Mononuclear cell (primary cell): ENCODE measurements around the gene ACSS1. TPM values are rescaled to one million over a fixed set of nuclear protein-coding genes. Genes with fewer than 3 reads are reported as not detected.

Experiments
- H3K27me3 ChIP-seq: 2 replicates; pipeline ENCODE4 v1.6.0; 2011; ENCODE audit warnings: low read length, control low read depth; ENCODE audit not compliant: insufficient read depth
- H3K4me1 ChIP-seq: 2 replicates; pipeline ENCODE4 v1.5.1; 2011; ENCODE audit warnings: mild to moderate bottlenecking, low read length, control low read depth; ENCODE audit not compliant: insufficient read depth
- H3K4me3 ChIP-seq: 2 replicates; pipeline ENCODE4 v1.5.1; 2011; ENCODE audit warnings: mild to moderate bottlenecking, low read length, moderate library complexity
- H3K9me3 ChIP-seq: 2 replicates; pipeline ENCODE4 v1.5.1; 2011; ENCODE audit warnings: low read depth, mild to moderate bottlenecking, control low read depth, low read length
- total RNA-seq: library from RNA; depleted of rRNA; stranded (reverse); fragments of >200 nt; gene quantifications from one replicate; pipeline ENCODE4 v1.2.3, GENCODE V29; 2012

Gene ACSS1
- total RNA-seq, 1 donor, result 8.0 TPM

DNA sequence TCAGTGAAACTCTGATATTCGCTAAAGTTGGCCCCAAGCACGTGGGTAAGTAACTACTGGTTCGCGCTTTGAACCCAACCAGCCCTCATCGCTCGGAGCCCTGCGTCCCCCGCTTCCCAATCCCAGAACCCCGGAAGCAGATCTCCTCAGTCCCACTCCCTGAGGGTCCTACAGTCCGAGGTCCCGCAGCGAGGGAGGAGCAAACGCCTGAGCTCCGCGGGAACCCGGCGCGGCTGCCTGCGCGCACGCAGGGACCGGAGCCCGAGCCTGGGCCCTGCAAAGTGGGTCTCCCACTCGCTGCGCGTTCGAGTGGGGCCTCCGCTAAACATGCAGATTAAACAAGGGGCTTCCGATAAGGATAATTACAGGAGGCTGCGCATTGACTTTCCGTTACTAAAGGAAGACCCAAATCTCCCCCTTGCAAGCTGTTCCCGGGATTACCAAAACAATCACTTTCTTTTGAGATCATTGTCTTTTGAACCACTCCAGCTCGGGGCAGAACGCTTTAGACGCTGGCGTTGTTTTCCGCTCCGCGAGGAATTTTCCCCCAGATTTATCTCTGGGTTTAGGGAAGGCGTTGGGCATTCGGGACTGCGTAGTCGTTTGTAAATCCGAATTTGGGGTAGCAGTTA lies 25.3 kb upstream of the ACSS1 start:
- peaks cover 23% of the 10 kb centered on the region for H3K4me1 ChIP-seq
- no peak overlapping the region for H3K4me3 ChIP-seq
- no peaks in the 10 kb centered on the region for H3K9me3 ChIP-seq
- peaks cover 77% of the 10 kb centered on the region for H3K27me3 ChIP-seq

DNA sequence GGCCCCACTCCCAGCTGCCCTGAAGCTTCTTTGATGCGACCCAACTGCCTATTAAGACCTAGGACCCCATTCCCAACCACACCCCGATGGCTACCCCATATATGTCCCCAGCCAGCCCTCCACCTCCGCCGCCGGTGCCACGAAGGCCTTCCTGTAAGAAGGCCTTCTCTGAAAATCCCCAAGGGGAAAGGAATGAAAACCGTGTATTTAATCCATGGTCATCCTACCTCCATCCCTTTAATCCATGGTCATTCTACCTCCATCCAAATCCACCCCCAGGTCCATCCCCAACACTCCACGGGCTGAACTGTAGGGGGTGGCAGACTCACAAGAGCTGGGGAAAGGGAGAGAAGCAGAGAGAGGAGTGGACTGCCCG lies 24.5 kb upstream of the ACSS1 start:
- peaks cover 85% of the 10 kb centered on the region for H3K27me3 ChIP-seq
- peaks cover 28% of the 10 kb centered on the region for H3K4me1 ChIP-seq
- H3K9me3 ChIP-seq, result no peaks in the 10 kb centered on the region
- no peak overlapping the region for H3K4me3 ChIP-seq

DNA sequence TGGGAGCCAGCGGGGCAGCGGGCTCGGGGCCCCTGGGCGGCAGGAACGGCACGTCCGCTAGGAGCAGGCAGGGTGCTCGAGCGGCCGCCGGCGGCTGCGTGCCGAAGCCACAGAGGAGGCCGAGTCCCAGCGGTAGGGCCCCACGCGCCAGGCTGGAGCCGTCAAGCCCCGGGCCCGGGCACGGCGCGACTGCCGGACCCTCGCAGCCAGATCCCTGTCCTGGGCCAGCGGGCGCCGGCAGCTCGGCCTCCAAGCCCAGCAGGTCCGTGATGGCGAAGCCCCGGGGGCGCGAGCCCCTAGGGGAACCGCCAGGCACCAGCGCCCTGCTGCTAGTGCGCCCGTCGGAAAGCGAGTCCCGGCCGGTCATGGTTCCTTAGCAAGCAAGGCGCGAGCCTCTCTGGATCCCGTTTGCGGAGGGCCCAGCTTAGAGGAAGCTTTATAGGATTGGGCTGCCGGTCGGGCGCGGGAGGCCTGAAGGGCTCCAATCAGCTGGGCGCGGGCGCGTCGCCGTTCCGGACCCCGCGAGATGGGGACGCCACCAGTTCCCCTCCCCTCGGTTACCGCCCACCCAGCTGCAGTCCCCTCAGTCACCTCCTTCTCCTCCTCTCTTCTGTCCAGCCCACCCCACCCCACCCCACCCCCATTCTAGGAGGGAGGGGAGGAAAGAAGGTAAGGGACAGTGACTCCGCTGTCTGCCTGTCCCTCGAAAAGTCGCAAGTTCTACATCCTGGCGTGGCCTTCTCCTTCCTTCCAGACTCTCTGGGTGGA lies 24.0 kb upstream of the ACSS1 start, which contains the start of gene VSX1:
VSX1 (minus strand) TSS at position 412 of the 768 bp plus-strand sequence; CDS start at position 367, 45 bp downstream.
- H3K4me3 ChIP-seq, result no peak within 1 kb of the TSS
- H3K9me3 ChIP-seq, result no peaks in the 10 kb centered on the region
- H3K4me1 ChIP-seq, result peaks cover 34% of the 10 kb centered on the region
- peaks cover 90% of the 10 kb centered on the region for H3K27me3 ChIP-seq

DNA sequence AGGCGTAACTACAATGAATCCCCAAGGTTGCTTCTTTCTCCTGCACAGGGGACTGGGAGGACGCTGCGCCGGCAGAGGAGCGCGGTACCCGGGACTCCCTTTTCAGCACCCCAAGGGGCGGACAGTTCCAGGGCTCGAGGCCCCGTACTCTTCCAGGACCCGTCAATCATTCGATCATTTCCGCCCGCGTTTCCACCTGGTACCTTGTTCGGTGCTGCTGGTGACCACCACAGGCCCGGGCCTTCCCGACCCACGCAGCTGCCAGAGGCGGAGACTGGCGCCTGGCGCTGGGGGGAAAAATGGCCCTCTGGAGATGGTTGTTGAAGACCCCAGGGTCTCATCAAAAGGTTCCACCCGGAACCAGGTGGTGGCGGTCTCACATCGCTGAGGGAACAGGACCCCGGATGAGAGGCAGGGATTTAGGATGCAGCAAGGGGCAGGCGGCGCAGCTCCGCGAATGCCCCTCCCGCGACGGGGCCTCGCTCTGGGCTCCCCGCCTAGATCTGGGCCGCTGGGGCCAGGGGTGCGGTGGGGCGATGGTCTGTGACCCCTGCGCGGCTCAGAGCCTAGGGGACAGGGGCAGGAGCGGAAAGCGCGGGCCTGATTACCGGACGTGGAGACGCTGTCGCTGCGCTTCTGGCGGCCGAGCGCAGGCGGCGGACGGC lies 23.3 kb upstream of the ACSS1 start:
- peaks cover 38% of the 10 kb centered on the region for H3K4me1 ChIP-seq
- H3K9me3 ChIP-seq, result no peaks in the 10 kb centered on the region
- H3K27me3 ChIP-seq, result peaks cover 98% of the 10 kb centered on the region
- no peak overlapping the region for H3K4me3 ChIP-seq

DNA sequence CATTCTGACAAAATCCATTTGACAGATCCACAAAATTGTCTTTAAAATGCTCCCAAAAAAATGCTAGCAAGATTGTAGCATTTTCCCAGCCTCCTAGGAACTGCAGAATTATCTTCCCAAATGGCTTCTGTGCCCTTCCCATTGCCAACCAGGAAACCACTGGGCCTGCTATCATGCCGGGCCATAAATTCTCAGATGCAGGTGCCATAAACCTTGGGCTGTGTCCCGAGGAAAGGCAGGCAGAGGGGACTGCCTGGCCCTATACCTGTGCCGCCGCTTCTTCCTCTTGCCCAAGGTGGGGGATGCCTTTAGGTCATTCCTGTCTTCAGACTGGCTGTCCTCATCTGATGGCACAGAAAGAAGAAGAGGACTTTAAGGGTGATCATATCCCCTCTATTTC lies 21.2 kb upstream of the ACSS1 start:
- Histone ChIP-seq H3K27me3 (peaks cover 87% of the 10 kb centered on the region), H3K4me3 (no peak overlapping the region), H3K9me3 (no peaks in the 10 kb centered on the region), H3K4me1 (peaks cover 32% of the 10 kb centered on the region)

DNA sequence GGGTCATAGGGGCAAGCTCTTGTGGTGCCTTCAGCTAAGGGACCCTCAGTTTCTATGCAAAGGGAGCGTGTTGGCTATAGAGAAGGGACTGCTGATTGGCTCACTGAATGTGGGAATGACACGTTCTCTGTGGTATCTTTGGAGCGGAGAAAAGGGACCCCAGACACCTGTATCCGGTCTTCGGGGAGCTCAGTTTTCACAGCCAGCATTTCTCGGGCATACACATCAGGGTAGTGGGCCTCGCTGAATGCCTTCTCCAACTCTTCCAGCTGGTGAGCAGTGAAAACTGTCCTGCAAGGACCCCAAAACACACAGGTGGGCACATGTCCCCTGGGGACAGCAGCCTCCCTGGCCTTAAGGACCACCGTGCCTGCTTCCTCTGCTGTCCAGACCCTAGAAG lies 20.7 kb upstream of the ACSS1 start:
- Histone ChIP-seq H3K9me3 (no peaks in the 10 kb centered on the region), H3K4me3 (no peak overlapping the region), H3K27me3 (peaks cover 83% of the 10 kb centered on the region), H3K4me1 (peaks cover 26% of the 10 kb centered on the region)

DNA sequence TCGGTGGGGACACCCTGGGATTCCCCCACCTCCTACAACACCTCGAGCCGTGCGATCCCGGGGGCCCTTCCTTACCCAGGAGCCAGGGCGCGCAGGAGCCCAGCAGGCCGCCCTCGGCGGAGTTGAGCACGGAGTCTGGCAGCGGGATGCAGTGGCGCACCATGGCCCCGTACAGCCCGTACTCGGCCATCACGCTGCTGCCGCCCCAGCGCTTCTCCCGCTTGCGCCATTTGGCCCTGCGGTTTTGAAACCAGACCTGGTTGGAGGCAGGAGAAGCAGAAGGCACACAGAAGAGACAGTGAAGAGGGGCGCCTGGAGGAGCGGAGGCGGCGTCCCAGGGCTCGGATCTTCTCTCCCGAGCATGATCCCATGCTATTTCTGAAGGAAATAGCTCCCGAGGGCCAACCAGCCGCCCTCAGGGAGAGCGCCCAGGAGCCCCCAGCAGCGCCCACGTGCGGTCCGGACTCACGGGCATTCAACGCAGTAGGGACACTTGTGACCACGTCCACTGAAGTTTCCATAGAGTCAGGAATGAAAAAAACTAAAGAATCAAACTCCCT lies 19.8 kb upstream of the ACSS1 start:
- Histone ChIP-seq H3K27me3 (peaks cover 81% of the 10 kb centered on the region), H3K4me1 (peaks cover 20% of the 10 kb centered on the region), H3K4me3 (no peak overlapping the region), H3K9me3 (no peaks in the 10 kb centered on the region)

DNA sequence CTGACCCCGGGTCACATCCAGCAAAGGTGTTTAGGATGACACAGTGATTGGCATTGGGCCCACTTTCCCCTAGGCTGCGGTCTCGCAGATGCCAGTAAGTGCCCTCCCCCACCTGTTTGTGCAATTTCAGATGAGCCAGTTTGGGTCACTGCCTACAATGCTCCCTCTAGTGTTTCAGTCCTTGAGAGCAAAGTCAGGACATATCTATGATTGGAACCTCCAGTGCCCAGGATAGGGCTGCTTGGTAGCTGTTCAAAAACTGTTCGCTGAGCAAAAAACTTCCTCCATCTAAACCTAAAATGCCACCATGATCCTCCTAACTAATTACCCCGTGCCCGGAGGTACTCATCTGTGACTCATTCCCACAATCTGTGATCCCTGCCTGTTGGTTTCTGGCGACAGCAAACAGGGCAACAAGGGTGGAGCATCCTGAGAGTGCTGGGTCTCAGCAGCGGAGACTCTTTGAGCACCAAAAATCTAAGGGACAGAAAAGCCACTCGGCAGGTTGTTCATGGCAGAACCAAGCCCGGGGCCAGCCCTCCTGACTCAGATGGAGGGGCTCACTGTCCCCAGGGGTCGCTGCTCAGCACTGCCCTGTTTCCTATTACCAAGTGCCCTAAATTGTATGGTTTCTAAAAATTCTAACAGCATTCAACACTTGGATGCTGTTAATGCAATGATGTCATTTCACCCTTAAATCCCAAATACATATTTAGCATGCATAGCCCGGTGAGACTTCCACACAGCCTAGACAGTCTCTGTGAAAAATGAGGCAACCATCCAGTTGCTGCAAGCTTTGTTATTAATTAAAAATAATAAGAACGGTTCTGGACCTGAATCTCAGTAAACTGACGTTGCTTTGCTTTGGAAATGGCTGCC lies 19.0 kb upstream of the ACSS1 start:
- no peak overlapping the region for H3K4me3 ChIP-seq
- H3K4me1 ChIP-seq, result peaks cover 20% of the 10 kb centered on the region
- H3K9me3 ChIP-seq, result no peaks in the 10 kb centered on the region
- peaks cover 82% of the 10 kb centered on the region for H3K27me3 ChIP-seq

DNA sequence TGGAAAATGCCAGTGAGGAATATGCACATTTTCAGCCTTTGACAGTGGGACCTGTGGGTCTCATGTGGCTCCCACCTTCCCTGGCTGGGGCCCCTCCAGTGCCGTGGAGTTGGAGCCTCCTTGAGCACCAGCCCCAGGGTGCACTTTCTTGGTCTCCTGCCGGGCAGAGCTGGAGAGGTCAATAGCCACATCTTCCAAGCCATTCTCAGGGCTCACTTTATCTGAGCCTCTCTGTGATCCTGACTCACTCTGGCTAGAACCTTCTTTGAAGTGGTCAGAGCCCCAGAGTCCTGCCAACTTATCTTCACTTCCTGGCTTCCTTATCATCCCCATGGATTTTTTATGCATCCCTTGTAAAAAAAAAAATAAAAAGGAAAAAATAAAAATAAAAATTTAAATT lies 18.3 kb upstream of the ACSS1 start:
- H3K27me3 ChIP-seq, result peaks cover 75% of the 10 kb centered on the region
- H3K4me3 ChIP-seq, result no peak overlapping the region
- peaks cover 17% of the 10 kb centered on the region for H3K4me1 ChIP-seq
- H3K9me3 ChIP-seq, result no peaks in the 10 kb centered on the region

DNA sequence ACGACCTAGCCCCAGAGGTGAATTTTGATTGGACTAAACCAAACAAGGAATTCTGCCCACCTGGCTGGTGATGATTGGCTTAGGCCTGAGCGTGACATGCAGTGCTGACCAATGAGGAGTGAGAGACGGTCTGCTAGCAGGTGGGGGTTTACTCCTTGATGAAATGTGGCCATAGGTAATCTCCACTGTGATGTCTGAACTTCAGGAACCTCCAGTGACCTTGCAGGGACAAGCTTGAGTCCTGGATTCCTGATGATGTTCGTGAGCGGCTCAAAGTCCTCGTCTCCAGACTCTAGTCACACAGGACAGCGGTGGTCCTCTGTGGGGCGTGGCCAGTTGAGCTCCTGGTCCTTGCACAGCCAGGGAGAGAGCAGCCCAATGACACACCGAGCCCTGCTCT lies 15.6 kb upstream of the ACSS1 start:
- Histone ChIP-seq H3K27me3 (peaks cover 54% of the 10 kb centered on the region), H3K4me3 (no peak overlapping the region), H3K9me3 (no peaks in the 10 kb centered on the region), H3K4me1 (peaks cover 15% of the 10 kb centered on the region)

DNA sequence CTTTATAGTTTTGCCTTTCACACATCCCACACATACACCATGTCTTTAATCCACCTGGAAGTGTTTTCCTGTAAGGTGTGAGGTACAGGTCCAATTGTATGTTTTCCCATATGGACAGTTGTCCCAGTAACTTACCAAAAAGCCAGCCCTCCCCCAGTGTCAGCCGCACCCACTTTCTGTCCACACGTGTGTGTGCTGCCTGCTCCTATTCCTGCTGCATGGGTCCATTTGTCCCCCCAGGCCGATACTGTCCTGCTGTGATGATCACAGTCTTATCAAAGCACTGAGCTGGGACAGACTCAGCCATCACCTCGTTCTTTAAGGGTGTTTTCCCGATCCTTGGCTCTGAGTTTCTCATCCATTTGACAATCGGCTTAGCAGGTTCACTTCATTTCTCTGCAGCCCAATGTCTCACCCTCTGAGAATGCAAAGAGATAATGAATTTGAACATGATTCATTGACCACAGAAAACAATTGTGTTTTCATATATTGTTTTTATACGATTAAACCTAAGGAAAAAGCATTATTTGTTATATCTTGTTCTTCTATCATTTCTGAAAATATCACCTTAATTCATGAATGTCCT lies 14.4 kb upstream of the ACSS1 start:
- peaks cover 8% of the 10 kb centered on the region for H3K4me1 ChIP-seq
- H3K4me3 ChIP-seq, result no peak overlapping the region
- H3K9me3 ChIP-seq, result no peaks in the 10 kb centered on the region
- peaks cover 46% of the 10 kb centered on the region for H3K27me3 ChIP-seq

DNA sequence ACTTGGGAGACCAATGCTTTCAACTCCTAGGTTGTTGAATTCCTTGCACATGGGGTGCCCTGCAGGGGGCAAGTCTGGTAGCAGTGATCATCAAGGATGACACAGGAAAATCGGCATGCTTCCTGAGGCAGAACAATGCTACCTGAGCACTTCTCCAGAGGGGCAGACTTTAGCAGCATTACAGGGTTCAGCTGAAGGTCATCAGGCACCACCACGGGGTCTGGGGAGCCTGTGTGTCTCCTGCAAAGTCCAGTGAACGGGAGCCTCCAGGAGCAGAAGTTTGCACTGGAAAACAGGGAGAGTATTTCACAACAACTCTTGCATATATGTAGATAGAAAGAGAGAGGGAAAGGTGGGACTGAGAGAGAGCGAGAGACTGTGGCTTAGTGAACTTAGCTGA lies 13.8 kb upstream of the ACSS1 start:
- H3K4me3 ChIP-seq, result no peak overlapping the region
- no peaks in the 10 kb centered on the region for H3K9me3 ChIP-seq
- peaks cover 40% of the 10 kb centered on the region for H3K27me3 ChIP-seq
- peaks cover 2% of the 10 kb centered on the region for H3K4me1 ChIP-seq

DNA sequence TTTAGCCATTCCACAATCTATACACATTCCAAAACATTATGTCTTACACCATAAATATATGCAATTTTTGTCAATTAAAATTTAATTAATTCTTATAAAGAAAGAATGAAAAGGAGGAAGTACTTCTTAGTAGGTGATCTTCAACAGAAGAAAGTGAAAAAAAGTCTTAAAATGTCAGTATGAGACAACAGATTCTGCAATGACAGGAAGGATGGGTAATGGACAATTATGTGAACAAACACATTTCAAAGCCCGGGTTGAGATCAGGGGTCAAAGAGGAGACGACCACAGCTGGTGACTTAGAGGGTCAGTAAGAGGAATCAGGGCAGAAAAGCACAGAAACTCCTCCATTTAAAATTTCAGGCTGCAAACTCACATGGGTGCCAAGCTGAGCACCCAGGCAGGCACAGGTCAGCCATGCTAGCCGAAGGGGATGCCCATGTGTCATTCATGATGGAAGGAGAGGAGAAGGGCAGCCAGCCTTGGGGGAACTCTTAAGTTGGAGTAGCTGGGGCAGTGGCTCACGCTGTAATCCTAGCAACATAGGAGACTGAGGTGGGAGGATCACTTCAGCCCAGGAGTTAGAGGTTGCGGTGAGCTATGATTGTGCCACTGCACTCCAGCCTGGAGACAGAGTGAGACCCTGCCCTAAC lies 13.0 kb upstream of the ACSS1 start:
- no peak overlapping the region for H3K4me3 ChIP-seq
- peaks cover 32% of the 10 kb centered on the region for H3K27me3 ChIP-seq
- H3K9me3 ChIP-seq, result no peaks in the 10 kb centered on the region
- no peaks in the 10 kb centered on the region for H3K4me1 ChIP-seq
